ENCODE data around the gene PPP1R26.
"Not testable (repeated sequence)": the region's sequence is repeated elsewhere in the genome, so short reads cannot be mapped to it uniquely, and the experiment has no call there.

Gene PPP1R26

DNA sequence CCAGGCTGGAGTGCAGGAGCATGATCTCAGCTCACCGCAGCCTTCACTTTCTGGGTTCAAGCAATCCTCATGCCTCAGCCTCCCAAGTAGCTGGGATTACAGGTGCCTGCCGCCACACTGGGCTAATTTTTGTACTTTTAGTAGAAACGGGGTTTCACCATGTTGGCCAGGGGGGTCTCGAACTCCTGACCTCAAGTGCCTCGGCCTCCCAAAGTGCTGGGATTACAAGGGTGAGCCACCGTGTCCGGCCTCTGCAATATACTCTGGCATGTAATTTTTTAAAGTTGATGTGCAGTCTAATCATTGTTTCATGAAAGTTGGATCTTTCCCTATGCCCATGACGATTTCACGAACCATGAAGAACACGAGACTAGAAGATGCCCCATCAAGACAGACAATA, 28.6 kb upstream of the PPP1R26 start:
- Histone ChIP-seq H3K9me2 (replicated peaks; ENCODE audit: insufficient read depth, low read length) (no peaks in the 10 kb centered on the region), H3K27ac (ENCODE audit: low read depth, low read length) (no peak overlapping the region), H3K36me3 (ENCODE audit: low read length) (no peaks in the 10 kb centered on the region), H3K4me2 (ENCODE audit: low read depth, low read length, poor library complexity, severe bottlenecking) (no peak overlapping the region), H3K27me3 (ENCODE audit: low read length) (no peaks in the 10 kb centered on the region), H3K9me3 (ENCODE audit: insufficient read depth, low read length) (no peaks in the 10 kb centered on the region), H4K20me1 (ENCODE audit: low read depth, low read length) (no peaks in the 10 kb centered on the region), H3F3A (ENCODE audit: insufficient read depth) (no peaks in the 10 kb centered on the region), H3K79me2 (ENCODE audit: insufficient read depth, low read length) (no peaks in the 10 kb centered on the region), H2AFZ (ENCODE audit: low read depth, low read length, severe bottlenecking) (no peak overlapping the region), H3K9ac (ENCODE audit: low read length) (no peak overlapping the region), H3K4me3 (ENCODE audit: insufficient read depth, low read length, poor library complexity, severe bottlenecking) (no peak overlapping the region)
- TF ChIP-seq, protein P1, sequence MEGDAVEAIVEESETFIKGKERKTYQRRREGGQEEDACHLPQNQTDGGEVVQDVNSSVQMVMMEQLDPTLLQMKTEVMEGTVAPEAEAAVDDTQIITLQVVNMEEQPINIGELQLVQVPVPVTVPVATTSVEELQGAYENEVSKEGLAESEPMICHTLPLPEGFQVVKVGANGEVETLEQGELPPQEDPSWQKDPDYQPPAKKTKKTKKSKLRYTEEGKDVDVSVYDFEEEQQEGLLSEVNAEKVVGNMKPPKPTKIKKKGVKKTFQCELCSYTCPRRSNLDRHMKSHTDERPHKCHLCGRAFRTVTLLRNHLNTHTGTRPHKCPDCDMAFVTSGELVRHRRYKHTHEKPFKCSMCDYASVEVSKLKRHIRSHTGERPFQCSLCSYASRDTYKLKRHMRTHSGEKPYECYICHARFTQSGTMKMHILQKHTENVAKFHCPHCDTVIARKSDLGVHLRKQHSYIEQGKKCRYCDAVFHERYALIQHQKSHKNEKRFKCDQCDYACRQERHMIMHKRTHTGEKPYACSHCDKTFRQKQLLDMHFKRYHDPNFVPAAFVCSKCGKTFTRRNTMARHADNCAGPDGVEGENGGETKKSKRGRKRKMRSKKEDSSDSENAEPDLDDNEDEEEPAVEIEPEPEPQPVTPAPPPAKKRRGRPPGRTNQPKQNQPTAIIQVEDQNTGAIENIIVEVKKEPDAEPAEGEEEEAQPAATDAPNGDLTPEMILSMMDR (IDR thresholded peaks at IDR 0.05; ENCODE audit: insufficient read depth, low read length, poor library complexity, severe bottlenecking), result no peak
- TF ChIP-seq EZH2phosphoT487 (conservative IDR thresholded peaks at IDR 0.05; ENCODE audit: low read length), result no peak

- not testable (repeated sequence) for H3K9ac ChIP-seq (ENCODE audit: low read length); H2AFZ ChIP-seq (ENCODE audit: low read depth, low read length, severe bottlenecking); H3K4me2 ChIP-seq (ENCODE audit: low read depth, low read length, poor library complexity, severe bottlenecking); H3F3A ChIP-seq (ENCODE audit: insufficient read depth); H3K79me2 ChIP-seq (ENCODE audit: insufficient read depth, low read length); H3K27me3 ChIP-seq (ENCODE audit: low read length); H3K36me3 ChIP-seq (ENCODE audit: low read length); H3K4me3 ChIP-seq (ENCODE audit: insufficient read depth, low read length, poor library complexity, severe bottlenecking); H3K9me3 ChIP-seq (ENCODE audit: insufficient read depth, low read length); H3K27ac ChIP-seq (ENCODE audit: low read depth, low read length); H3K9me2 ChIP-seq (replicated peaks; ENCODE audit: insufficient read depth, low read length); H4K20me1 ChIP-seq (ENCODE audit: low read depth, low read length)
Measured at GRCh38 chr9:135451909-135452308, 27.7 kb upstream of the PPP1R26 start.

GRCh38 chr9:135454737-135455136, 24.8 kb upstream of the PPP1R26 start:
- H3K36me3 ChIP-seq (ENCODE audit: low read length), result no peaks in the 10 kb centered on the region
- H3K9me2 ChIP-seq (replicated peaks; ENCODE audit: insufficient read depth, low read length), result no peaks in the 10 kb centered on the region
- H2AFZ ChIP-seq (ENCODE audit: low read depth, low read length, severe bottlenecking), result no peak overlapping the region
- H3K4me3 ChIP-seq (ENCODE audit: insufficient read depth, low read length, poor library complexity, severe bottlenecking), result no peak overlapping the region
- TF ChIP-seq, protein P1 (IDR thresholded peaks at IDR 0.05; ENCODE audit: insufficient read depth, low read length, poor library complexity, severe bottlenecking), result no peak
- no peak for TF ChIP-seq EZH2phosphoT487 (conservative IDR thresholded peaks at IDR 0.05; ENCODE audit: low read length)
- H3K9me3 ChIP-seq (ENCODE audit: insufficient read depth, low read length), result no peaks in the 10 kb centered on the region
- no peak overlapping the region for H3K27ac ChIP-seq (ENCODE audit: low read depth, low read length)
- H3K27me3 ChIP-seq (ENCODE audit: low read length), result no peaks in the 10 kb centered on the region
- no peaks in the 10 kb centered on the region for H4K20me1 ChIP-seq (ENCODE audit: low read depth, low read length)
- H3K9ac ChIP-seq (ENCODE audit: low read length), result no peak overlapping the region
- H3K79me2 ChIP-seq (ENCODE audit: insufficient read depth, low read length), result no peaks in the 10 kb centered on the region
- no peak overlapping the region for H3K4me2 ChIP-seq (ENCODE audit: low read depth, low read length, poor library complexity, severe bottlenecking)
- no peaks in the 10 kb centered on the region for H3F3A ChIP-seq (ENCODE audit: insufficient read depth)

- Histone ChIP-seq H3K4me3 (ENCODE audit: insufficient read depth, low read length, poor library complexity, severe bottlenecking) (no peak overlapping the region), H3K27ac (ENCODE audit: low read depth, low read length) (no peak overlapping the region), H4K20me1 (ENCODE audit: low read depth, low read length) (no peaks in the 10 kb centered on the region), H3K9me3 (ENCODE audit: insufficient read depth, low read length) (no peaks in the 10 kb centered on the region), H3K9me2 (replicated peaks; ENCODE audit: insufficient read depth, low read length) (no peaks in the 10 kb centered on the region), H3K79me2 (ENCODE audit: insufficient read depth, low read length) (no peaks in the 10 kb centered on the region), H3K27me3 (ENCODE audit: low read length) (no peaks in the 10 kb centered on the region), H3K36me3 (ENCODE audit: low read length) (no peaks in the 10 kb centered on the region), H3K4me2 (ENCODE audit: low read depth, low read length, poor library complexity, severe bottlenecking) (no peak overlapping the region), H3K9ac (ENCODE audit: low read length) (no peak overlapping the region), H2AFZ (ENCODE audit: low read depth, low read length, severe bottlenecking) (no peak overlapping the region), H3F3A (ENCODE audit: insufficient read depth) (no peaks in the 10 kb centered on the region)
- TF ChIP-seq, protein P1 (IDR thresholded peaks at IDR 0.05; ENCODE audit: insufficient read depth, low read length, poor library complexity, severe bottlenecking), result no peak
Measured at GRCh38 chr9:135455401-135456030, 24.1 kb upstream of the PPP1R26 start.
